Loucy (cell line): ENCODE results near the gene MOSPD3.

Experiments used
- H2AFZ ChIP-seq: fragments of 200-600 bp; sonication (generic); 2 replicates; pipeline ENCODE4 v1.6.0; 2016; ENCODE audit warnings: antibody characterized with exemption, mild to moderate bottlenecking, low read length, moderate library complexity
- H3F3A ChIP-seq: fragments of 200-600 bp; 2 replicates; pipeline ENCODE4 v1.6.0; 2016; ENCODE audit warnings: antibody characterized with exemption, low read depth, mild to moderate bottlenecking
- H3K27me3 ChIP-seq: fragments of 200-600 bp; sonication (generic); 2 replicates; pipeline ENCODE4 v1.6.1; 2014; ENCODE audit warnings: low read length, mild to moderate bottlenecking; ENCODE audit not compliant: insufficient read depth, poor library complexity, severe bottlenecking
- H3K36me3 ChIP-seq: fragments of 200-600 bp; sonication (generic); 2 replicates; pipeline ENCODE4 v1.6.1; 2016; ENCODE audit warnings: low read length; ENCODE audit not compliant: insufficient read depth
- H3K4me1 ChIP-seq: fragments of 200-600 bp; sonication (generic); 2 replicates; pipeline ENCODE4 v1.5.1; 2014; ENCODE audit warnings: low read length, mild to moderate bottlenecking; ENCODE audit not compliant: insufficient read depth, poor library complexity, severe bottlenecking
- H3K4me2 ChIP-seq: fragments of 200-600 bp; sonication (generic); 2 replicates; pipeline ENCODE4 v1.6.0; 2014; ENCODE audit warnings: antibody characterized with exemption, low read length, low read depth, mild to moderate bottlenecking; ENCODE audit not compliant: poor library complexity, severe bottlenecking
- H3K4me3 ChIP-seq: fragments of 200-600 bp; sonication (generic); 2 replicates; pipeline ENCODE4 v1.5.1; 2014; ENCODE audit warnings: low read length, mild to moderate bottlenecking, mixed read lengths; ENCODE audit not compliant: poor library complexity, severe bottlenecking
- H3K79me2 ChIP-seq: fragments of 200-600 bp; sonication (generic); 2 replicates; pipeline ENCODE4 v1.6.1; 2014; ENCODE audit warnings: low read length; ENCODE audit not compliant: insufficient read depth
- H3K9ac ChIP-seq: fragments of 200-600 bp; sonication (generic); 2 replicates; pipeline ENCODE4 v1.6.0; 2014; ENCODE audit warnings: mild to moderate bottlenecking, low read depth, low read length, moderate library complexity; ENCODE audit not compliant: poor library complexity, severe bottlenecking
- H3K9me2 ChIP-seq: fragments of 200-600 bp; sonication (generic); replicated peaks from 2 replicates; pipeline ENCODE4 v1.6.1; 2016; ENCODE audit warnings: low read depth, low read length, mixed read lengths
- H3K9me3 ChIP-seq: fragments of 200-600 bp; sonication (generic); 2 replicates; pipeline ENCODE4 v1.6.1; 2014; ENCODE audit warnings: mild to moderate bottlenecking, antibody characterized with exemption, low read length, low read depth; ENCODE audit not compliant: insufficient read depth
- H4K20me1 ChIP-seq: fragments of 200-600 bp; sonication (generic); 2 replicates; pipeline ENCODE4 v1.6.0; 2014; ENCODE audit warnings: antibody characterized with exemption, low read length, mild to moderate bottlenecking; ENCODE audit not compliant: insufficient read depth, poor library complexity, severe bottlenecking
- EZH2phosphoT487 ChIP-seq: fragments of 200-600 bp; IDR thresholded peaks from 2 replicates; pipeline ENCODE4 v1.6.1; 2018; ENCODE audit warnings: antibody characterized with exemption, mild to moderate bottlenecking, moderate library complexity, borderline replicate concordance
- TF ChIP-seq, protein P1 (sequence below): fragments of 200-600 bp; sonication (generic); conservative IDR thresholded peaks from 2 replicates; pipeline ENCODE4 v1.5.1; 2014; ENCODE audit warnings: mild to moderate bottlenecking, antibody characterized with exemption, low read length

The MOSPD3 gene

DNA sequence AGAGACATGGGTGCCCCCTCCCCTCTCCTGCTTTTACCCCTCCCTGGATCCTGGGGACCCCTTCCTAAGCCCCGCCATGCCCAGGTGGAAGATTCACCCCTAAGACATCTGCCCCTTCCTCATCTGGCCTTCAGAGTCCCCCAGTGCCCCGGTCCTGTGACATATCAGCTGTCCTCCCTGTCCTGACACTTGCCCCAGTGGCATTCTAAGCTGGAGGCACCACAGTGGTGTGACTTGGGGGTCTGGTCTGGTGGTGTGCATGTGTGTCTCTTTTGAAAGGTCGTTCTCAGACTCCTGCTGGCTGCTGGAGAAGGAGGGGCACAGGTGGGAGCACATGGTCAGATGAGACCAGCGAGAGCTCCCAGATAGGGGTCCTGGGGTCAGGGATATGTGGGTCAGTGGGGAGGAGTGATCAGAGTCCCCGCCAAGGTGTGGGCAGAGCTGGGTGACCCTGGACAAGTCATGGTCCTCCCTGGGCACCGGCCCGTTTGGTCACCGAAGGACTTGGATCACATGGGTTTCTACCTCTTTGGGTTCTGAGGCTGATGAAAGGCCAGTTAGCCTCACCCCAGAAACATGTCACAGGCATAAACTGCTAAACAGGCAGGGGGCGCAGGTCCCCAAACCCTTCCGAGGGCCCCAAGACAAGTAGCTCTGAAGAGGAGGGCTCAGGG, 29.7 kb downstream of the MOSPD3 start:
- H3K9me2 ChIP-seq: no peaks in the 10 kb centered on the region
- H4K20me1 ChIP-seq: no peaks in the 10 kb centered on the region
- no peaks in the 10 kb centered on the region for H3K4me1 ChIP-seq
- H3K9me3 ChIP-seq: no peaks in the 10 kb centered on the region
- no peaks in the 10 kb centered on the region for H3K79me2 ChIP-seq
- no peak for TF ChIP-seq EZH2phosphoT487
- TF ChIP-seq, protein P1, sequence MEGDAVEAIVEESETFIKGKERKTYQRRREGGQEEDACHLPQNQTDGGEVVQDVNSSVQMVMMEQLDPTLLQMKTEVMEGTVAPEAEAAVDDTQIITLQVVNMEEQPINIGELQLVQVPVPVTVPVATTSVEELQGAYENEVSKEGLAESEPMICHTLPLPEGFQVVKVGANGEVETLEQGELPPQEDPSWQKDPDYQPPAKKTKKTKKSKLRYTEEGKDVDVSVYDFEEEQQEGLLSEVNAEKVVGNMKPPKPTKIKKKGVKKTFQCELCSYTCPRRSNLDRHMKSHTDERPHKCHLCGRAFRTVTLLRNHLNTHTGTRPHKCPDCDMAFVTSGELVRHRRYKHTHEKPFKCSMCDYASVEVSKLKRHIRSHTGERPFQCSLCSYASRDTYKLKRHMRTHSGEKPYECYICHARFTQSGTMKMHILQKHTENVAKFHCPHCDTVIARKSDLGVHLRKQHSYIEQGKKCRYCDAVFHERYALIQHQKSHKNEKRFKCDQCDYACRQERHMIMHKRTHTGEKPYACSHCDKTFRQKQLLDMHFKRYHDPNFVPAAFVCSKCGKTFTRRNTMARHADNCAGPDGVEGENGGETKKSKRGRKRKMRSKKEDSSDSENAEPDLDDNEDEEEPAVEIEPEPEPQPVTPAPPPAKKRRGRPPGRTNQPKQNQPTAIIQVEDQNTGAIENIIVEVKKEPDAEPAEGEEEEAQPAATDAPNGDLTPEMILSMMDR: no peak
- H3K36me3 ChIP-seq: no peaks in the 10 kb centered on the region
- no peak overlapping the region for H3K9ac ChIP-seq
- no peak overlapping the region for H2AFZ ChIP-seq
- H3K4me2 ChIP-seq: no peak overlapping the region
- H3F3A ChIP-seq: no peaks in the 10 kb centered on the region
- no peaks in the 10 kb centered on the region for H3K27me3 ChIP-seq
- H3K4me3 ChIP-seq: no peak overlapping the region

DNA sequence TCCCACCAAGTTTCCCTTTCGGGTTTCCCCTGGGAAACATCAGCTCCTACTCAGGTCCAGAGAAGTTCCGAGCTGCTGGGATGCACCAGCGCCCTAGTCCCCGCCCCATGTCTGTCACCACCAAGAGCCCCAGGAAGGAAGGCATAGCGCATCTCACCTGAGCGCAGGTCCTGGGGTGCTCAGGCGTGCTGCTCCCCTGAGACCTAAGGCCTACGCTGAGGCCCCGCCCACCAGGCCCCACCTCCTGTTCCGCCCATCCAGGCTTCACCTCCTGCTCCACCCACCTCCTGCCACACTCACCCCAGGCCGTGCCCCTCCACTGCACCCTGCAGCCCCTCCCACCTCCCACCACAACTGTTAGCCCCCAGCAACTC, 30.2 kb downstream of the MOSPD3 start:
- no peaks in the 10 kb centered on the region for H3K9me3 ChIP-seq
- H3K9me2 ChIP-seq: no peaks in the 10 kb centered on the region
- H2AFZ ChIP-seq: no peak overlapping the region
- H3K79me2 ChIP-seq: no peaks in the 10 kb centered on the region
- no peaks in the 10 kb centered on the region for H3F3A ChIP-seq
- H4K20me1 ChIP-seq: no peaks in the 10 kb centered on the region
- no peak overlapping the region for H3K4me3 ChIP-seq
- TF ChIP-seq EZH2phosphoT487: no peak
- no peak overlapping the region for H3K4me2 ChIP-seq
- no peaks in the 10 kb centered on the region for H3K36me3 ChIP-seq
- H3K27me3 ChIP-seq: no peaks in the 10 kb centered on the region
- H3K9ac ChIP-seq: no peak overlapping the region
- H3K4me1 ChIP-seq: no peaks in the 10 kb centered on the region

DNA sequence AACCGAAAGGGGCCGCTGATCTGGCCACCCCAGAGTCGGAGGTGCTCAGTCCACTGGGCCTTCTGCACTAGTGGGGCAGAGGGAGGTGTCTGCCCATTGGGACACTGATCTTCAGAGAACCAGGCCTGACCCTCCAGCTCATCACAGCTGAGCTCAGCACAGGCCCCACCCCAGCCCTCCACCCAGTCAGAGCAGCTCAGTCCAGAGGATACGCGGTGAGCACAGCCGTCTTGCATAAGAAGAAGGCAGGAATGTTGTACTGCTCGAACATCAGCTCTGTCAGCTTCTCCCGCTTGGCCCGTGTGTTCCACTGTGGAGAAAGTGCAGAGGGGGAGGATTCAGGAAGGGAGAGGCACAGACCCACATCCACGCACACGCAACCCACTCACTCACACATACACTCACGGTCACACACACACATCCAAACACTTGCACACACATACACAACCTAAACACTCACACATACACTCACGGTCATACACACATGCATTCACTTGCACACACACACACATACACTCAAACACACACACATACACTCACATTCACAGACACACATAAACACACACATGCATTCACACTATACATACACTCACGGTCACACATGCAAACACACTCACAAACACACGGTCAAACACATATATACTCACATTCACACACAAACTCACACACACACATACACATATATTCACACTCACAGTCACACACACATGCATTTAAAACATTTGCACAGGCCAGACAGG, 37.7 kb downstream of the MOSPD3 start:
- H3F3A ChIP-seq: no peaks in the 10 kb centered on the region
- no peaks in the 10 kb centered on the region for H3K9me3 ChIP-seq
- H2AFZ ChIP-seq: no peak overlapping the region
- no peaks in the 10 kb centered on the region for H3K4me1 ChIP-seq
- H3K36me3 ChIP-seq: no peaks in the 10 kb centered on the region
- no peaks in the 10 kb centered on the region for H3K79me2 ChIP-seq
- no peak for TF ChIP-seq EZH2phosphoT487
- TF ChIP-seq, protein P1: no peak
- no peaks in the 10 kb centered on the region for H3K9me2 ChIP-seq
- no peak overlapping the region for H3K9ac ChIP-seq
- no peaks in the 10 kb centered on the region for H3K27me3 ChIP-seq
- H3K4me3 ChIP-seq: no peak overlapping the region
- no peaks in the 10 kb centered on the region for H4K20me1 ChIP-seq
- H3K4me2 ChIP-seq: no peak overlapping the region
